WI38 (cell line): Measurements from ENCODE around the gene TRIO.

Source experiments
- H3K4me3 ChIP-seq: 2 replicates; pipeline ENCODE4 v1.5.1; 2011; ENCODE audit warnings: low read depth, mild to moderate bottlenecking, control low read depth, low read length
- CTCF ChIP-seq: IDR thresholded peaks from 2 replicates; pipeline ENCODE4 v1.5.1; 2012; ENCODE audit warnings: low read depth, mild to moderate bottlenecking, control low read depth, low read length

Gene TRIO

GRCh38 chr5:14177634-14178033, 34.5 kb downstream of the TRIO start:
- TF ChIP-seq CTCF, result no peak
- no peak overlapping the region for H3K4me3 ChIP-seq

- no peak for TF ChIP-seq CTCF
- H3K4me3 ChIP-seq, result no peak overlapping the region
Measured at GRCh38 chr5:14178091-14178490, 34.9 kb downstream of the TRIO start.

DNA sequence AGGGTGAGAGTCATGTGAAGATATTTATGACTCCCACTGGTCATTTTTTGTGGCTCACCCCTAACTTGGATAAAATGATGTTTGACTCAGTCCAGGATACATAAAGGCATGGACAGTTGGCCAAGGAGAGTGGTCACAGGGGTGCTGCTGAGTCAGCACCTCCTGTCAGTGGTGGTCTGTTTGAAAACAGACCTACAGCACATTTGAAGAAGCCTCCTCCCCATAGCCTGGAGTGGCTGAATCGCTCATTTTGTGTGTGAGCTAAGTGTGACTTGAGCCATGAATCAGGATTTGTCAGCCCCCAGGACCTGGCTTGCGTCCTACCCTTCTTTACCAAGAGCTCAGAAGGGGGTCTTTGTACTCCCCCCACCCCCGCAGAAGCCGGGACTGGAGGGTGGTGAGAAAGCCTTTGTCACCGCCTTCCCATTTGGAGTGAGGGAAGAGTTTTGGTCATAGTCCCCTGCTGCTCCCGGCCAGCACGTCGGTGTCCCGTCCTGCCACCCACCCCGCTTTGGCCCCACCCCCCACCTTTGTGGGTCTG, 35.6 kb downstream of the TRIO start:
- H3K4me3 ChIP-seq, result 0 out of 2 replicates have a peak overlapping the region, but pooled peaks have one; percentile 4
- no peak for TF ChIP-seq CTCF

- no peak overlapping the region for H3K4me3 ChIP-seq
- TF ChIP-seq CTCF, result no peak
Measured at GRCh38 chr5:14179446-14179845, 36.3 kb downstream of the TRIO start.

GRCh38 chr5:14180437-14180836, 37.3 kb downstream of the TRIO start:
- no peak overlapping the region for H3K4me3 ChIP-seq
- TF ChIP-seq CTCF, result no peak

DNA sequence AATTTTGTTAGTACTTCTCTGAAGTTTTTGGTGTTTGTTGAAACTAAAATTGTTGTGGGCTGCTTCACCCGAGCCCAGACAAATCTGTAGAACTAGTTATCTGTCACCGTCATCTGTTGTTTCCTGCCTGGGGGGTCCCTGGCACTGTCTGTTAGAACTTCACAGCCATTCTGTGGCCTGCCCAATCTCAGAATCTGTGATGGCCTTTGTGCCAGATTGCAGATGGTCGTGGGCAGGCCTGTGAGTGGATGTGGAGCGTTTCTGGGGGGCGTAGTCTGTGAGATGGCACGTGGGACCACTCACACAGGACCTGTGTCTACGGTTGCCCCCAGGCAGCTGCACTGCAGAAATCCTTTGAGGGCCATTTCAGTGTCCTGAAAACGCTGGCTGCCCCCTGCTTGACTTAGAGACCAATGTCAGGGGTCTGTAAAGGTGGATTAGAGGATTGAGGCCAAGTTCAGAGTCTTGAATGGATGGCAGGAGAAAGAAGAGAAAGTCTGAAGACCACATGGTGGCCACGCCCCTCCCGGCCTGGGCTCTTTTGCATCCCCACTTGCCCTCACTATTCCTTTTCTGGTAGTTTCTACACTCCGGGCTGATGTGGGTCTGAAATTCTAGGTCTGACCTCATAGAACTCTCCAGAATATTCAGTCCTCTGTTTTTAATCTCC, 38.3 kb downstream of the TRIO start:
- no peak overlapping the region for H3K4me3 ChIP-seq
- no peak for TF ChIP-seq CTCF

- no peak for TF ChIP-seq CTCF
- 0 out of 2 replicates have a peak overlapping the region, but pooled peaks have one; percentile 0 for H3K4me3 ChIP-seq
Measured at GRCh38 chr5:14182761-14183160, 39.6 kb downstream of the TRIO start.
